SW480 (cell line): Measurements from ENCODE around the gene ERBIN.
A peak's percentile ranks its signal among the peaks of the same experiment; 100 is the strongest.
"Not testable (repeated sequence)": the region's sequence is repeated elsewhere in the genome, so short reads cannot be mapped to it uniquely, and the experiment has no call there.

Experiments used
- DNase-seq: peaks from one replicate; pipeline ENCODE4 v3.0.0-alpha.2; 2016; ENCODE audit warnings: low spot score

ERBIN gene, protein sequence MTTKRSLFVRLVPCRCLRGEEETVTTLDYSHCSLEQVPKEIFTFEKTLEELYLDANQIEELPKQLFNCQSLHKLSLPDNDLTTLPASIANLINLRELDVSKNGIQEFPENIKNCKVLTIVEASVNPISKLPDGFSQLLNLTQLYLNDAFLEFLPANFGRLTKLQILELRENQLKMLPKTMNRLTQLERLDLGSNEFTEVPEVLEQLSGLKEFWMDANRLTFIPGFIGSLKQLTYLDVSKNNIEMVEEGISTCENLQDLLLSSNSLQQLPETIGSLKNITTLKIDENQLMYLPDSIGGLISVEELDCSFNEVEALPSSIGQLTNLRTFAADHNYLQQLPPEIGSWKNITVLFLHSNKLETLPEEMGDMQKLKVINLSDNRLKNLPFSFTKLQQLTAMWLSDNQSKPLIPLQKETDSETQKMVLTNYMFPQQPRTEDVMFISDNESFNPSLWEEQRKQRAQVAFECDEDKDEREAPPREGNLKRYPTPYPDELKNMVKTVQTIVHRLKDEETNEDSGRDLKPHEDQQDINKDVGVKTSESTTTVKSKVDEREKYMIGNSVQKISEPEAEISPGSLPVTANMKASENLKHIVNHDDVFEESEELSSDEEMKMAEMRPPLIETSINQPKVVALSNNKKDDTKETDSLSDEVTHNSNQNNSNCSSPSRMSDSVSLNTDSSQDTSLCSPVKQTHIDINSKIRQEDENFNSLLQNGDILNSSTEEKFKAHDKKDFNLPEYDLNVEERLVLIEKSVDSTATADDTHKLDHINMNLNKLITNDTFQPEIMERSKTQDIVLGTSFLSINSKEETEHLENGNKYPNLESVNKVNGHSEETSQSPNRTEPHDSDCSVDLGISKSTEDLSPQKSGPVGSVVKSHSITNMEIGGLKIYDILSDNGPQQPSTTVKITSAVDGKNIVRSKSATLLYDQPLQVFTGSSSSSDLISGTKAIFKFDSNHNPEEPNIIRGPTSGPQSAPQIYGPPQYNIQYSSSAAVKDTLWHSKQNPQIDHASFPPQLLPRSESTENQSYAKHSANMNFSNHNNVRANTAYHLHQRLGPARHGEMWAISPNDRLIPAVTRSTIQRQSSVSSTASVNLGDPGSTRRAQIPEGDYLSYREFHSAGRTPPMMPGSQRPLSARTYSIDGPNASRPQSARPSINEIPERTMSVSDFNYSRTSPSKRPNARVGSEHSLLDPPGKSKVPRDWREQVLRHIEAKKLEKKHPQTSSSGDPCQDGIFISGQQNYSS (N-terminal part only)

DNA sequence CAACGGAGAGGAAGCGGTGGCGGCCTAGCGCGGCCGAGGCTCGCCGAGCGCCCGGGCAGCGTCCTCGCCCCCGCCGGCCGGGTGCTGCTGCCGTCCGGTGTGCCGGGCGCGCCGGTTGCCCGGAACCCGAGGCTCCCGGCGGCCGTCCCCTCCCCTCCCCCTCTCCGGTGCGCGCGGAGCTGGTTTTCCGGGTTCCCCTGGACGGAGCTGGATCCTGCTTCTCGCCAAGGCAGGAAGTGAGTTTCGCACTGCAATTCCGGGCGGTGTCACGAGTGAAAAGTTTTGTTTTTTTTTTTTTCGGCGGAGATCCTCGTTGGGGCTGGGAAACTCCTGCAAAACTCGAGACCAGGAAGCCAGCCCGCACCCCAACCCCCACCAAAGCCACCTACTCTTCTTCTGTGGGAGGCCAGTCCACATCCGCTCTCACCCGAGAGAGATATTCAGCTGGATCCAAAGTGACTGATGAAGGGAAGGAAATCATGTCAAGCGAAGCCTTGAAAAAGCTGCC lies at the start of gene ERBIN:
ERBIN (plus strand) TSS at position 300 of the 508 bp plus-strand sequence. CDS start 66,144 bp downstream, outside the sequence.
- peak; percentile 77 for DNase-seq

- no peak for DNase-seq
Measured at GRCh38 chr5:65876970-65877369, 49.4 kb upstream of the ERBIN start.

GRCh38 chr5:65879668-65880256 lies 46.6 kb upstream of the ERBIN start:
- not testable (repeated sequence) for DNase-seq

GRCh38 chr5:65880496-65881072 lies 45.8 kb upstream of the ERBIN start:
- DNase-seq, result no peak

- no peak for DNase-seq
Measured at GRCh38 chr5:65882278-65882677, 44.1 kb upstream of the ERBIN start.

GRCh38 chr5:65883461-65883860 lies 42.9 kb upstream of the ERBIN start:
- no peak for DNase-seq

- DNase-seq, result no peak
Measured at GRCh38 chr5:65886387-65886786, 40.0 kb upstream of the ERBIN start.

DNA sequence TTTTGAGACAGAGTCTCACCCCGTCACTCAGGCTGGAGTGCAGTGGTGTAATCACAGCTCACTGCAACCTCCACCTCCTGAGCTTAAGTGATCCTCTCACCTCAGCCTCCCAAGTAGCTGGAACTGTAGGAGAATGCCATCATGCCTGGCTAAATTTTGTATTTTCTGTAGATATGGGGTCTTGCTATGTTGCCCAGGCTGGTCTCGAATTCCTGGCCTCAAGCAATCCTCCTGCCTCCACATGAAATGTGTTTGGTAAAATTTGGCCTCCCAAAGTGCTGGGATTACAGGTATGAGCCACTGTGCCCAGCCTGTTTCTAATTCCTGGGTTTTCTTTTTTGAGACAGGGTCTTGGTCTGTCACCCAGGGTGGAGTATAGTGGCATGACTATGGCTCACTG lies 34.4 kb upstream of the ERBIN start:
- not testable (repeated sequence) for DNase-seq

DNA sequence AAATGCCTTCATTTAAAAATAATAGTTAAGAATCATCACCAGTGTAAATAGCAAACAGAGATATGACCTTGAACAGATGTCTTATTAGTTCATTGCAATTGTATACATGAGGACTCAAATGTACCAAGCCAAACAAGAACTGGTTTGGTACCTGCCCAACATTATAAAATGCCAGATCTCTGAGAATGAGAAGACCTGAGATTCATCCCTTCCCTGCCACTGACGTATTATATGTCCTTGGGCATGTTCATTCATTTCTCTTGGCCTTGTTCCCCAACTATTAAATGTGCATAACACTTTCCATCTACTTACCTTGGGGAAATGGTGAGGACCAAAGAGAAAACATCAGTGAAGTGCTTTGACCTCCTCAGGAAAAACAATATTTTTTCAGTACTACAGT lies 33.6 kb upstream of the ERBIN start:
- no peak for DNase-seq

DNA sequence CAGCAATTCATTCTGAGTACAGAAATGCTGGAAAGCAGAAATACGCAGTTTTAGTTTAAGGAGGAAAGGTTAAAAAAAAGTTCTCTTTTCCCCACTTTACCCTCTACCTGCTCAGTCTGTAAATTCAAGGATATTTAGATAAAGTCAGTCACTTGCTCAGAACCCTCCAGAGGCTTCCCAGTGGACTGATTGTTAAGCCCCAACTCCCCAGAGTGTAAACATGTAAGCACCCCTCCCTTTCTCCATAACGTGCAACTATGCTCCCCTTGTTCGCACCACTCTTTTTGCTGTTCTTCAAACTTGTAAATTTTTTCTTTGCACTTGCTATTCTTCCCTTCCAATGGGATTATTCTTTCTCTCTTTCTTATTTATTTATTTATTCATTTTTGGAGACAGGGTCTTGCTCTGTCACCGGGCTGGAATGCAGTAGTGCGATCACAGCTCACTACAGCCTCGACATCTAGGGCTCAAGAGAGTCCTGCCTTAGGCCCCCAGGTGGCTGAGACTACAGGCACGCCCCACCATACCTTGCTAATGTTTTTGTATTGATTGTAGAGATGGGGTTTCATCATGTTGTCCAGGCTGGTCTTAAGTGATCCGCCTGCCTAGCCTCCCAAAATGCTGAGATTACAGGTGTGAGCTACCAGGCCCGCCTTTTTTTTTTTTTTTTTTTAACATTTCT lies 32.5 kb upstream of the ERBIN start:
- no peak for DNase-seq

GRCh38 chr5:65895891-65896290 lies 30.5 kb upstream of the ERBIN start:
- no peak for DNase-seq

- DNase-seq, result no peak
Measured at GRCh38 chr5:65900746-65901145, 25.6 kb upstream of the ERBIN start.

DNA sequence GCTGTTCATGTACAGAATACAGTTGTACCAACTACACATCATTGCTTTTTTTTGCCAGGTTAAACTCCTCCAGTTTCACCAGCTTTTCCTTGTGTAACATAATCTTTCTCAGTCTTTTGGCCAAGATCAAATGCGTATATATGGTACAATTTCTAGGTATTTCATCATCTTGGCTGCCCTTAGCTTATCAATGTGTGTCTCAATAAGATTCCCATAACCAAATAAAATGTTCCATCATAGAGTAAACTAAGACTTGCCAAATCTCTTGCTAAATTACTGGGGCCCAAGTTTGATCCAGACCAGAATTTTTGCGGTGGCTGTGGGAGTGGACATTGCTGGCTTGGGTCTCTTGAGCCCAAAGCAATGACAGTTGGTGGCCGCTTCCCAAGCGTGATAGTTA lies 24.3 kb upstream of the ERBIN start:
- DNase-seq, result no peak

DNA sequence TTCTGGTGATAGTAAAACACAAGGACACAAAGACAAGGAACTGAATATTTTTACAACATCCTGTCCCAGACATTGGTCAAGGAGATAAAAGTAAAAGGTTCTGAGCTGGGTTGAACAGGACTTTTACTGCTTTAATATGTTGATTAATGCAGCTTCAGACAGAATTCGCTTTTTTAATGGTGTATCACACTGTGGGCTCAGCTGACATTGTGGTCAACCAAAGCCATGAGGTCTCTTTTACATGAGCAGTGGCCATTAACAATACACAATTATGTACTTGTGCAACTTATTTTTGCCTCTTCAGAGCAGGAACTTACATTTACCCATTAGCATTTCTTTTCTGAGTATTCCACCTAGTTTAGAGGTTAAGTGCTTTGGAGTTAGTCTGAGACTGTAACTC lies 22.8 kb upstream of the ERBIN start:
- no peak for DNase-seq

DNA sequence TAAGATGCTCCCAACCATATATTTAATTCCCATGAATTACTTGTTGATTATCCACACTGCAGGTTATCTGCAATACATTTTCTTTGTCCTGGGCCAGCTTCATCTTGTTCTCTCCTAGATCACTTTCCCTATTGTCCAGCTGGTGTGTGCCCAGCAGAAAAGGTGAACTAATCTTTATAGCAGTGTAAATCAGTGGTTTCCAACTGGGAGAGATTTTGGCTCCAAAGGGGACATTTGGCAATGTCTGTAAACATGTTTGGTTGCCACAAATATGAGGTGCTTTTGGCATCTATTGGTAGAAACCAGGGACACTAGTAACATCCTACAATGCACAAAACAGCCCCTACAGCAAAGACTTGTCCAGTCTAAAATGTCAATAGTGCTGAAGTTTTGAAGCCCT lies 20.1 kb upstream of the ERBIN start:
- no peak for DNase-seq

- no peak for DNase-seq
Measured at GRCh38 chr5:65907135-65907534, 19.2 kb upstream of the ERBIN start.

GRCh38 chr5:65910711-65911110 lies 15.7 kb upstream of the ERBIN start:
- no peak for DNase-seq

- DNase-seq, result no peak
Measured at GRCh38 chr5:65912311-65912710, 14.1 kb upstream of the ERBIN start.

DNA sequence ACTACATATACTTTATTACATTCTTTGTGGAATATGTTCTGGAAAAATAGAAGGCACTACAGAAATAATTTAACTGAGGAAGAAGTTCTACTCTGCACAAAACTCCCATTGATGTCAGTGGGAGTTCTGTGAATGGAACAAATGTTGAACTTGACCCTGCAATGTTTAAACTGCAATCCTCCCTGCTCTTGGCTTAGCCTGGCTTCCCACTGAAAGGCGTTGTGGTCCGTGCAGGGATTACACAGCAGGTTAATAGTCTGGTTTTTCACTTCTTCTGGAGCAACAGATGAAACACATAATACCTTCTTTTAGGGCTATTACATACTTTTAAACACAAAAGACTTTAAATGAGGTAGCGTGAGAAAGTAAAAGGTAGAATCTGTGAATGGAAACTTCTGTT lies 12.9 kb upstream of the ERBIN start:
- DNase-seq, result no peak

GRCh38 chr5:65914641-65915196 lies 11.7 kb upstream of the ERBIN start:
- no peak for DNase-seq
